KMS-11 (cell line): ENCODE measurements around the gene KRTAP2-4.
"Not testable (repeated sequence)": the region's sequence is repeated elsewhere in the genome, so short reads cannot be mapped to it uniquely, and the experiment has no call there.

Experiments
- H2AFZ ChIP-seq: fragments of 200-600 bp; sonication (generic); 2 replicates; pipeline ENCODE4 v1.6.1; 2016; ENCODE audit warnings: antibody characterized with exemption, mixed run types, low read depth
- H3K27ac ChIP-seq: fragments of 200-600 bp; sonication (generic); 2 replicates; pipeline ENCODE4 v1.6.1; 2016; ENCODE audit warnings: mild to moderate bottlenecking, mixed run types
- H3K27me3 ChIP-seq: fragments of 200-600 bp; sonication (generic); 2 replicates; pipeline ENCODE4 v1.6.1; 2017; ENCODE audit warnings: mild to moderate bottlenecking, low read depth, mixed run types, moderate library complexity; ENCODE audit not compliant: insufficient read depth
- H3K36me3 ChIP-seq: fragments of 200-600 bp; sonication (generic); 2 replicates; pipeline ENCODE4 v1.6.1; 2017; ENCODE audit warnings: mild to moderate bottlenecking, mixed run types; ENCODE audit not compliant: insufficient read depth
- H3K4me1 ChIP-seq: fragments of 200-600 bp; sonication (generic); 2 replicates; pipeline ENCODE4 v1.6.1; 2016; ENCODE audit warnings: mild to moderate bottlenecking, low read depth, mixed run types; ENCODE audit not compliant: poor library complexity, severe bottlenecking
- H3K4me2 ChIP-seq: fragments of 200-600 bp; sonication (generic); 2 replicates; pipeline ENCODE4 v1.7.0; 2016; ENCODE audit warnings: mild to moderate bottlenecking, mixed run types
- H3K4me3 ChIP-seq: fragments of 200-600 bp; sonication (generic); IDR thresholded peaks from 2 replicates; pipeline ENCODE4 v1.6.1; 2017; ENCODE audit warnings: low read depth, low read length, mixed read lengths; ENCODE audit not compliant: insufficient read depth
- H3K79me2 ChIP-seq: fragments of 200-600 bp; sonication (generic); 2 replicates; pipeline ENCODE4 v1.6.1; 2016; ENCODE audit warnings: low read depth, mixed run types; ENCODE audit not compliant: insufficient read depth
- H3K9ac ChIP-seq: fragments of 200-600 bp; sonication (generic); 2 replicates; pipeline ENCODE4 v1.6.1; 2016; ENCODE audit warnings: mild to moderate bottlenecking, mixed run types
- H4K20me1 ChIP-seq: fragments of 200-600 bp; sonication (generic); 2 replicates; pipeline ENCODE4 v1.6.1; 2016; ENCODE audit warnings: mild to moderate bottlenecking, mixed run types; ENCODE audit not compliant: insufficient read depth
- CTCF ChIP-seq: fragments of 200-600 bp; sonication (generic); conservative IDR thresholded peaks from 2 replicates; pipeline ENCODE4 v1.6.1; 2017; ENCODE audit warnings: low read depth, mild to moderate bottlenecking, antibody characterized with exemption, low read length, moderate library complexity, mixed read lengths

KRTAP2-4 gene

DNA sequence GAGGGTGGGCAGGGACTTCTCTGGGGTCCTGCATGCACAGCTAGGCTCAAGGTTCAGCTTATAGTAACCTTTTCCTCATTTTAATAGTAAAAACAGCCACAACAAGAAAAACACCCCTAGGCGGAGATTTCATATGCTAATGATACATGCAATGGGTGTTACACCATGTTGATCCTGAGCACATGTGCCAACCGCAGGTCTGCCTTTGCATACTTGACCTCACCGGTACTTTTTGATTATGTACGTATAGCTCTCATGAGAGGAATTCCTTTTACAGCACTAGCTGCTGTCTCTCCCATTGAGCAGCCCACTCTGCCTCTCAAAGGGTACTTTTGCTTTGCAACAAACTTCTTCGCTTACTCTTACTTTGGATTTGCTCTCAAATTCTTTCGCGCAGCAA lies 30.4 kb upstream of the KRTAP2-4 start:
- no peaks in the 10 kb centered on the region for H4K20me1 ChIP-seq
- no peak overlapping the region for H2AFZ ChIP-seq
- no peaks in the 10 kb centered on the region for H3K79me2 ChIP-seq
- no peaks in the 10 kb centered on the region for H3K36me3 ChIP-seq
- no peak overlapping the region for H3K27ac ChIP-seq
- H3K4me2 ChIP-seq = no peak overlapping the region
- H3K4me3 ChIP-seq = no peak overlapping the region
- H3K9ac ChIP-seq = no peak overlapping the region
- no peaks in the 10 kb centered on the region for H3K4me1 ChIP-seq
- no peak for TF ChIP-seq CTCF
- no peaks in the 10 kb centered on the region for H3K27me3 ChIP-seq

GRCh38 chr17:41088760-41089352 lies 23.2 kb upstream of the KRTAP2-4 start:
- not testable (repeated sequence) for H3K27ac ChIP-seq, H3K4me3 ChIP-seq, H3K27me3 ChIP-seq, H3K4me1 ChIP-seq, H4K20me1 ChIP-seq, H3K79me2 ChIP-seq, H3K9ac ChIP-seq, H3K36me3 ChIP-seq, H2AFZ ChIP-seq
- peak overlapping the region; percentile 10; the same call in 1 of the 2 replicates for H3K4me2 ChIP-seq

GRCh38 chr17:41084100-41084856 lies 18.6 kb upstream of the KRTAP2-4 start, which contains the start of gene KRTAP4-7:
Gene KRTAP4-7 (plus strand): TSS chr17:41084150. CDS start chr17:41084207, 57 bp downstream.
- H3K9ac ChIP-seq, H3K36me3 ChIP-seq, H3K27me3 ChIP-seq, H3K4me2 ChIP-seq, H3K27ac ChIP-seq, H3K4me3 ChIP-seq, H3K4me1 ChIP-seq, H2AFZ ChIP-seq, H3K79me2 ChIP-seq, H4K20me1 ChIP-seq: not testable (repeated sequence)

DNA sequence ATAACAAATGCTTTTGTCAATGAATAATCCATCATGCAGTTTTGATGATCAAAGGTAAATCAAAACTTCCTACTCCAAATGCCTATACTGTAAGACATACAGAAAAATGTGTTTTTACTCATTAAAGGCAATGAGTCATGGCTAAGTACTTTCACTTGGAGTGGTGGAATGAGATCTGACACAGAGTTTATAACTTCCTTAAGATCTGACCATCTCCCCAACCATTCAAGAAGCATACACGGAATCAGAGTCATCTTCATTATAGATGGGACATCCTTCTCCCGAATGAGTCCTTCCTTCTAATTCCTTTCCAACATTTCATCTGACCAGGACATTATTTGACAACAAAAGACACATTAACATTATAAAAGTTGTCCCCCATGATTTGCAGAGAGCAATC lies 17.7 kb upstream of the KRTAP2-4 start:
- H3K4me3 ChIP-seq, H3K4me2 ChIP-seq, H3K27me3 ChIP-seq, H3K36me3 ChIP-seq, H3K4me1 ChIP-seq, H2AFZ ChIP-seq, H3K9ac ChIP-seq, H3K27ac ChIP-seq, H4K20me1 ChIP-seq, H3K79me2 ChIP-seq: not testable (repeated sequence)

DNA sequence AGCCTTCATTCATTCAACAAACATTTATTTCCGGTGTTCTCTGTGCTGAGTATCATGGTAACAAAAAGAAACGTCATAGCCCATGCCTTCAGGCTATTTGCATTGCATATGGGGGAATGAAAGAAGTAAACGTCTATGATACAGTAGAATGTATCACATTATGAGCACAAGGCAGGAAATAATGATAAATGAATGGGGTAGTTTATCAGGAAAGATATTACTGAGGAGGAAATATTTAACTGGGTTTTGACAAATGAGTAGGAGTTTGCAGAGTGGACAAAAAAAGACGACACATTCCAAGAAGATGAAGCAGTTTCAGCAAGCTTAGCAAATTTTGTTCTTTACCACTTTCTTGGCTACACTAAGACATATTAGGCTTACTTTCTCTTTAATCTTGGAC lies 16.9 kb upstream of the KRTAP2-4 start:
- no peaks in the 10 kb centered on the region for H3K79me2 ChIP-seq
- no peak overlapping the region for H3K27ac ChIP-seq
- no peak for TF ChIP-seq CTCF
- H3K9ac ChIP-seq = no peak overlapping the region
- no peaks in the 10 kb centered on the region for H3K4me1 ChIP-seq
- H3K4me2 ChIP-seq = no peak overlapping the region
- H3K27me3 ChIP-seq = no peaks in the 10 kb centered on the region
- H4K20me1 ChIP-seq = no peaks in the 10 kb centered on the region
- H3K36me3 ChIP-seq = no peaks in the 10 kb centered on the region
- no peak overlapping the region for H2AFZ ChIP-seq
- no peak overlapping the region for H3K4me3 ChIP-seq

DNA sequence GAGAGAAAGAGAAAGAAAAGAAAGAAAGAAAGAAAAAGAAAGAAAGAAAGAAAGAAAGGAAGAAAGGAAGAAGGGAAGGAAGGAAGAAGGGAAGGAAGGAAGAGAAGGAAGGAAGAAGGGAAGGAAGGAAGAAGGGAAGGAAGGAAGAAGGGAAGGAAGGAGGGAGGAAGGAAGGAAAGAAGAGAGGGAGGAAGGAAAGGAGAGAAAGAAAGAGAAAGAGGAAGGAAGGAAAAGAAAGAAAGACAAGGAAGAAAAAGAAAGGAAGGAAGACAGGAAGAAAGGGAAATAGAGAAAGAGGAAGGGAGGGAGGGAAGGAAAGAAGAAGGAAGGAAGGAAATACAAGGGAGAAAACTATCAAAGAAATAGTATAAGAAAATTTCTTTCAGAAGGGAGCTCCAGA lies 11.1 kb upstream of the KRTAP2-4 start:
- no peaks in the 10 kb centered on the region for H3K79me2 ChIP-seq
- no peak overlapping the region for H3K4me2 ChIP-seq
- no peak overlapping the region for H3K4me3 ChIP-seq
- TF ChIP-seq CTCF = no peak
- H4K20me1 ChIP-seq = no peaks in the 10 kb centered on the region
- H2AFZ ChIP-seq = no peak overlapping the region
- H3K36me3 ChIP-seq = no peaks in the 10 kb centered on the region
- H3K27me3 ChIP-seq = no peaks in the 10 kb centered on the region
- no peak overlapping the region for H3K9ac ChIP-seq
- no peak overlapping the region for H3K27ac ChIP-seq
- H3K4me1 ChIP-seq = no peaks in the 10 kb centered on the region
